Activated T-cell treated with anti-CD3 and anti-CD28 coated beads, Interleukin-2, amount 50 U/mL, for 4 hours (primary cell): ENCODE data around the gene SYT5. TPM values are rescaled to one million over a fixed set of nuclear protein-coding genes. Genes with fewer than 3 reads are reported as not detected.
A peak's percentile ranks its signal among the peaks of the same experiment; 100 is the strongest.
"Not testable (repeated sequence)": the region's sequence is repeated elsewhere in the genome, so short reads cannot be mapped to it uniquely, and the experiment has no call there.

Experiments used
- ATAC-seq, 2 donors: fragments of 200-7000 bp; cut with Tn5 transposase; one replicate each; pipeline ENCODE4 v1.10.0; 2021
- DNase-seq: peaks from one replicate; pipeline ENCODE4 v3.0.0-alpha.2; 2020
- H3K27me3 Mint-ChIP-seq: one replicate; pipeline ENCODE4 v1.8.0; 2021; ENCODE audit warnings: low read depth, mixed read lengths
- H3K36me3 Mint-ChIP-seq: one replicate; pipeline ENCODE4 v1.8.0; 2022; ENCODE audit warnings: mixed read lengths; ENCODE audit not compliant: insufficient read depth
- H3K4me1 Mint-ChIP-seq: one replicate; pipeline ENCODE4 v1.8.0; 2021; ENCODE audit warnings: low read depth, mixed read lengths
- H3K4me3 Mint-ChIP-seq: one replicate; pipeline ENCODE4 v1.8.0; 2021; ENCODE audit warnings: mild to moderate bottlenecking, moderate library complexity, mixed read lengths
- H3K9me3 Mint-ChIP-seq: one replicate; pipeline ENCODE4 v1.8.0; 2021; ENCODE audit warnings: mixed read lengths
- total RNA-seq, 3 donors: library from RNA; stranded (reverse); gene quantifications; one replicate each; pipeline ENCODE4 v1.2.1, GENCODE V29; 2021

The SYT5 gene
- total RNA-seq, 3 donors from 2014 or later, result not detected

- Mint-ChIP-seq H3K4me3 (no peak overlapping the region), H3K27me3 (peaks cover 23% of the 10 kb centered on the region), H3K36me3 (no peaks in the 10 kb centered on the region), H3K9me3 (no peaks in the 10 kb centered on the region), H3K4me1 (peaks cover 4% of the 10 kb centered on the region)
- ATAC-seq (no peak), DNase-seq (no peak)
Observed at GRCh38 chr19:55189403-55189835, 9.3 kb upstream of the SYT5 start.

DNA sequence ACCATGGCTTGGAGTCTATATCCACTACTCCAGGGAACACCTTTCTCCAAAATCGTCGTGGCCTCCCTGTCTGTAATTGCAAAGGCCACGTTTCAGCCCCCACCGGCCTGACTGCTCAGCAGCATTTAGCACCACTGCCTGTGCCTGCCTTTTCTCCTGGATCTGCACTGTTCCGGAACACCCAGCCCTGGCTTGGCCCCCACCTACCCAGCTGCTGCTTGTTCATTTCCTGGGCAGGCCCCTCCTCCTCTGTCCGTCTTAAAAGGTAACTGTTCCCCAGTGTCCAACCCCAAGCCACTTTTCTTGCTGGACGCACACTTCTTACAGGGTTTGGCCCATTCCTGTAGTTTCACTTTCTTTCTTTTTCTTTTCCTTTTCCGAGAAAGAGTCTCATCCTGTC is 8.5 kb upstream of the SYT5 start:
- DNase-seq (no peak), ATAC-seq (no peak)
- Mint-ChIP-seq H3K36me3 (no peaks in the 10 kb centered on the region), H3K9me3 (no peaks in the 10 kb centered on the region), H3K4me1 (peaks cover 4% of the 10 kb centered on the region), H3K4me3 (no peak overlapping the region), H3K27me3 (peaks cover 23% of the 10 kb centered on the region)

- ATAC-seq (no peak), DNase-seq (no peak)
- no peak overlapping the region for H3K4me3 Mint-ChIP-seq
- no peaks in the 10 kb centered on the region for H3K36me3 Mint-ChIP-seq
- peaks cover 4% of the 10 kb centered on the region for H3K4me1 Mint-ChIP-seq
- peaks cover 32% of the 10 kb centered on the region for H3K27me3 Mint-ChIP-seq
- no peaks in the 10 kb centered on the region for H3K9me3 Mint-ChIP-seq
Observed at GRCh38 chr19:55186080-55186479, 6.0 kb upstream of the SYT5 start.

- peaks cover 65% of the 10 kb centered on the region for H3K27me3 Mint-ChIP-seq
Observed at GRCh38 chr19:55181740-55182139, 1.7 kb upstream of the SYT5 start.

GRCh38 chr19:55178781-55179599 is 1.1 kb downstream of the SYT5 start:
- DNase-seq (peak; percentile 85), ATAC-seq (peak; percentile 87)
- Mint-ChIP-seq H3K27me3 (peaks cover 74% of the 10 kb centered on the region), H3K9me3 (no peaks in the 10 kb centered on the region), H3K36me3 (no peaks in the 10 kb centered on the region), H3K4me3 (peak overlapping the region; percentile 73), H3K4me1 (peaks cover 27% of the 10 kb centered on the region)

More at GRCh38 chr19:55181740-55182139, 1.7 kb upstream of the SYT5 start:
- DNase-seq (no peak), ATAC-seq (no peak)
- no peaks in the 10 kb centered on the region for H3K36me3 Mint-ChIP-seq
- no peak overlapping the region for H3K4me3 Mint-ChIP-seq
- H3K9me3 Mint-ChIP-seq, result no peaks in the 10 kb centered on the region
- H3K4me1 Mint-ChIP-seq, result peaks cover 20% of the 10 kb centered on the region

- H3K27me3 Mint-ChIP-seq, result peaks cover 79% of the 10 kb centered on the region
- no peak for DNase-seq
- ATAC-seq, result no peak
- no peak overlapping the region for H3K4me3 Mint-ChIP-seq
- H3K4me1 Mint-ChIP-seq, result peaks cover 36% of the 10 kb centered on the region
- no peaks in the 10 kb centered on the region for H3K36me3 Mint-ChIP-seq
- H3K9me3 Mint-ChIP-seq, result no peaks in the 10 kb centered on the region
Observed at GRCh38 chr19:55176076-55176475, 4.0 kb downstream of the SYT5 start.

- no peak for DNase-seq
- ATAC-seq, result no peak
- H3K36me3 Mint-ChIP-seq, result no peaks in the 10 kb centered on the region
- H3K4me3 Mint-ChIP-seq, result no peak overlapping the region
- H3K27me3 Mint-ChIP-seq, result peaks cover 78% of the 10 kb centered on the region
- peaks cover 31% of the 10 kb centered on the region for H3K4me1 Mint-ChIP-seq
- H3K9me3 Mint-ChIP-seq, result no peaks in the 10 kb centered on the region
Observed at GRCh38 chr19:55175117-55175867, 4.8 kb downstream of the SYT5 start.

DNA sequence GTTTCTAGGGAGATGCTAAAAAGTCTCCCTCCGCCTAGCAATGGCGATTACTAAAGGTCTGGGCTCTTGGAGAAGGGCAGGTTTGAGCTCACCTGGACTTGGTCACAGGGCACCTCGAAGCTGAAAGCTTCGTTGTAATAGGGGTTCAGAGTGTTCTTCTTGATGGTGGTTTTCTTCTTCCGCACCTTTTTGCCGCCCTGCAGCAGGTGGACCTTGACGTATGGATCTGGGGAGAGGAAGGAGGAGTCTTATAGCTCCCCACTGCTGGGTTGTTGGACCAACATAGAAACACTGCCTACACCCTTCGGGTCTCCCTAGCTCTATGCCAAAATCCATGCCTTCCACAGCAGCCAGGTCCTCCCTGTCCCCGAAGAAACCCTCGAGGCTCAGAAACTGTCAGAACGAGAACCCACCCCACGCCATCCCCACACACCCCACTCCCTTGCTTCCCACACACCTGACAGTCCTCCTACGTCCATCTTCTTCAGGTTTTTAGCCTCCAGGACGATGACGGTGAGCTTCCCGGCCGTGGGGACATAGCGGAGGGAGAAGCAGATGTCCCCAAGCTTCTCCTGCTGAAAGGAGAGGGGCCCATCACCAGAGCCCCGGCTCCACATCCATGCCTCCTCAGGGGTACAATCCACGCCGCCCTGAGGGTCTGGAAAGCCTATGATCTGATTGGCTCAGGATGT is 5.5 kb downstream of the SYT5 start:
- DNase-seq (no peak), ATAC-seq (no peak)
- Mint-ChIP-seq H3K36me3 (no peaks in the 10 kb centered on the region), H3K4me3 (no peak overlapping the region), H3K9me3 (no peaks in the 10 kb centered on the region), H3K27me3 (peaks cover 78% of the 10 kb centered on the region), H3K4me1 (peaks cover 26% of the 10 kb centered on the region)

DNA sequence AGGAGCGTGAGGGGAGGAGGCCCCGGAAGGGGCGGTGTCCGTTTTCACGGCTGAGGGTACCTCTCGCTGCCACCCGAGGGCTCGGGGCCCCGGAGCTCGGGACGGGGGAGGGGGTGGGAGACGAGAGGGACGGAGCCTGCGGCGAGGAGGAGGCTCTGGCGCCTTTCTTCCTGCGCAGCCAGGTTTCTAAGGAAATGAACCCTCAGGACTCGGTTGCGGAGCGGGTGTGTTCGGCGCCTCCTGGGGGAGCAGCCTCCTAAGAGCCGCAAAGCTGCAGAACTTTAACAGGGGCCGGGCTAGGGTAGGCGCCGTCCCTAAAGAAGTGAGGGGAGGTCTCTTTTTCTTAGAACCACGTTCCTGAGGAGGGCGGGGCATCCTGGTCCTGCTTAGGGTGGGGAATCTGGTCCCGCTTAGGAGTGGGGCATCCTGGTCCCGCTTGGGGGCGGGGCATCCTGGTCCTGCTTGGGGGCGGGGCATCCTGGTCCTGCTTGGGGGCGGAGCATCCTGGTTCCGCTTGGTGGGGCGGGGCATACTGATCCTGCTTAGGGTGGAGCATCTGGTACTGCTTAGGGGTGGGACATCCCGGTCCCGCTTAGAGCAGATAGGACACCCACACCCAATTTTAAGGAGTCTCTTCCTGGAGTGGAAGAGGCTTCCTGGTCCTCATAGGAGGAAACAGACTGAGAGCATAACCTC is 6.2 kb downstream of the SYT5 start:
- H3K9me3 Mint-ChIP-seq, result no peaks in the 10 kb centered on the region

GRCh38 chr19:55173186-55173713 is 6.8 kb downstream of the SYT5 start:
- ATAC-seq, result peak in 1 of 2 donors; percentile 8
- H3K4me3 Mint-ChIP-seq, result peak overlapping the region; percentile 13

More for the DNA sequence above, 6.2 kb downstream of the SYT5 start:
- H3K27me3 Mint-ChIP-seq, result peaks cover 81% of the 10 kb centered on the region
- peak overlapping the region; percentile 24 for H3K4me3 Mint-ChIP-seq
- peaks cover 21% of the 10 kb centered on the region for H3K4me1 Mint-ChIP-seq
- no peaks in the 10 kb centered on the region for H3K36me3 Mint-ChIP-seq
- no peak for DNase-seq
- ATAC-seq, result peak; percentile 55 to 60

DNA sequence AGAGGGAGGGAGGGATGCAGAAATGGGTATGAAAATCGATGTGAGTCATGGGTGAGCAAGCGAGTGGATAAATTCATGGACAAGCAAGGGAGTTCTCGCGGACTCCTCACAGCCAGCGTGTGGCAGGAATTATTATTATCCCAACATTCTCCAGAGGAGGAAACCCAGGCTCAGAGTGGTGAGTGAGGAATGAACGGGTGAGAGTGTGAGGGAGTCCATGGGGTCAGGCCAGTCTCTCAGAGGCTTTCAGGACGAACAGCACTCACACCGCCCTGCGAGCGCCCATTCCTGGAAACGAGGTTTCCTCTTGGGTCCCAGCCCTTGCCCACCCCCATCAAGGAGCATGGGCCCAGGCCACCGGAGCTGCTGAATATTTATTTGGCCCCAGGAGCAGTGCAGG is 7.3 kb downstream of the SYT5 start:
- no peaks in the 10 kb centered on the region for H3K9me3 Mint-ChIP-seq
- H3K27me3 Mint-ChIP-seq, result peaks cover 74% of the 10 kb centered on the region
- ATAC-seq (no peak), DNase-seq (no peak)
- peaks cover 16% of the 10 kb centered on the region for H3K4me1 Mint-ChIP-seq
- H3K36me3 Mint-ChIP-seq, result no peaks in the 10 kb centered on the region
- H3K4me3 Mint-ChIP-seq, result peak overlapping the region; percentile 9

More at GRCh38 chr19:55173186-55173713, 6.8 kb downstream of the SYT5 start:
- peaks cover 16% of the 10 kb centered on the region for H3K4me1 Mint-ChIP-seq
- no peaks in the 10 kb centered on the region for H3K36me3 Mint-ChIP-seq
- H3K9me3 Mint-ChIP-seq, result no peaks in the 10 kb centered on the region
- peaks cover 76% of the 10 kb centered on the region for H3K27me3 Mint-ChIP-seq
- no peak for DNase-seq

DNA sequence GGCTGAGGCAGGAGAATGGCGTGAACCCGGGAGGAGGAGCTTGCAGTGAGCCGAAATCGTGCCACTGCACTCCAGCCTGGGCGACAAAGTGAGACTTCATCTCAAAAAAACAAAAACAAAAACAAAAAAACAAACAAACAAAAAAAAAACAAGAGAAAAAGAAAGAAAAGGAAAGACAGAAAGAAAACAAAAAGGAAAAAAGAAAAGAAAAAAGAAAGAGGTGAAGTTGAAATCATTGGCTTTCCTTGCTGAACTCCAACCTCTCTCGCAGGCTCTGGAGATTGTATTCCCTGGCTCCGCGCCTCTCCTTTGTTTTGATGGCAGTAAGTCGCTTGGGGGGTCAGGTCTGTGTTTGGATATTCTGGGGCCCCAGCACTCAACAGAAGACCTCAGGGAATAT is 7.8 kb downstream of the SYT5 start:
- Mint-ChIP-seq H3K4me1 (peaks cover 16% of the 10 kb centered on the region), H3K27me3 (peaks cover 77% of the 10 kb centered on the region)
- DNase-seq, ATAC-seq, H3K36me3 Mint-ChIP-seq, H3K4me3 Mint-ChIP-seq, H3K9me3 Mint-ChIP-seq: not testable (repeated sequence)

DNA sequence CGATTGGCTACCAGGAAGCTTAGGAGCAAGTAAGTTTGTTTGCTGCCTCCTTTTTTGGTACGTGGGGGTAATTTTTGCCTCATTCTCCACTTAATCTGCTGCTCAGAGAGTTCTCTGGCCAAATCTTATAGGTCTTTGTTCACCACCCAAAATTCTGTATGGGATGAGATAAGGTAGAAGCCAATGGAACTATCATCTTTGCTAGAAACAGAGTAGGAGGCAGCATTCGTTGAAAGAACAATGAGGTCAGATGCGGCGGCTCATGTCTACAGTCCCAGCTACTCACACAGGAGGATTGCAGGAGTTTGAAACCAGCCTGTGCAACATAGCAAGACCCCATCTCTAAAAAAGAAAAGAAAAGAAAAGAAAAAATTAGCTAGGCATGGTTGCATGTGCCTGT is 8.6 kb downstream of the SYT5 start:
- no peaks in the 10 kb centered on the region for H3K36me3 Mint-ChIP-seq
- H3K4me1 Mint-ChIP-seq, result peaks cover 23% of the 10 kb centered on the region
- H3K4me3 Mint-ChIP-seq, result no peak overlapping the region
- peaks cover 77% of the 10 kb centered on the region for H3K27me3 Mint-ChIP-seq
- no peak for DNase-seq
- no peaks in the 10 kb centered on the region for H3K9me3 Mint-ChIP-seq
- no peak for ATAC-seq

GRCh38 chr19:55169136-55169535 is 11.0 kb downstream of the SYT5 start:
- Mint-ChIP-seq H3K4me1 (peaks cover 23% of the 10 kb centered on the region), H3K36me3 (no peaks in the 10 kb centered on the region), H3K4me3 (no peak overlapping the region), H3K27me3 (peaks cover 78% of the 10 kb centered on the region), H3K9me3 (no peaks in the 10 kb centered on the region)
- no peak for DNase-seq
- ATAC-seq, result no peak
